Astrocyte (in vitro differentiated cells and primary cell): ENCODE measurements around the gene C19orf25. TPM values are rescaled to one million over a fixed set of nuclear protein-coding genes. Genes with fewer than 3 reads are reported as not detected.
A peak's percentile ranks its signal among the peaks of the same experiment; 100 is the strongest.

Experiments
- DNase-seq: peaks from one replicate; pipeline ENCODE4 v3.0.0-alpha.2; 2010; ENCODE audit warnings: low read depth
- FAIRE-seq: peaks from 2 replicates; lab custom pipeline; 2011; peaks lifted over from hg19 to GRCh38; lab: Jason Lieb, UNC
- H2AFZ ChIP-seq: 2 replicates; pipeline ENCODE4 v1.6.0; 2012; ENCODE audit warnings: low read depth, low read length, inconsistent platforms
- H3K27ac ChIP-seq: 2 replicates; pipeline ENCODE4 v1.5.1; 2011; ENCODE audit warnings: low read depth, low read length, inconsistent platforms
- H3K27me3 ChIP-seq: 2 replicates; pipeline ENCODE4 v1.6.0; 2011; ENCODE audit warnings: low read length, inconsistent platforms; ENCODE audit not compliant: insufficient read depth
- H3K36me3 ChIP-seq: 2 replicates; pipeline ENCODE4 v1.5.1; 2011; ENCODE audit warnings: low read length, inconsistent platforms; ENCODE audit not compliant: insufficient read depth
- H3K4me1 ChIP-seq: 2 replicates; pipeline ENCODE4 v1.5.1; 2011; ENCODE audit warnings: low read length, inconsistent platforms; ENCODE audit not compliant: insufficient read depth
- H3K4me2 ChIP-seq: 2 replicates; pipeline ENCODE4 v1.6.0; 2012; ENCODE audit warnings: low read length, inconsistent platforms
- H3K4me3 ChIP-seq: 2 replicates; pipeline ENCODE4 v1.5.1; 2011; ENCODE audit warnings: low read depth, mild to moderate bottlenecking, low read length, inconsistent platforms; ENCODE audit not compliant: insufficient read depth
- H3K79me2 ChIP-seq: 2 replicates; pipeline ENCODE4 v1.6.0; 2012; ENCODE audit warnings: mild to moderate bottlenecking, low read length, inconsistent platforms; ENCODE audit not compliant: insufficient read depth
- H3K9ac ChIP-seq: 2 replicates; pipeline ENCODE4 v1.6.0; 2012; ENCODE audit warnings: mild to moderate bottlenecking, low read length, inconsistent platforms
- H3K9me3 ChIP-seq: 2 replicates; pipeline ENCODE4 v1.5.1; 2012; ENCODE audit warnings: low read depth, mild to moderate bottlenecking, low read length, inconsistent platforms; ENCODE audit not compliant: insufficient read depth
- H4K20me1 ChIP-seq: 2 replicates; pipeline ENCODE4 v1.6.0; 2012; ENCODE audit warnings: low read length, inconsistent platforms; ENCODE audit not compliant: insufficient read depth
- H3K27ac Mint-ChIP-seq: one replicate; pipeline ENCODE4 v1.8.0; 2021; ENCODE audit warnings: mild to moderate bottlenecking, mixed read lengths; ENCODE audit not compliant: unreplicated experiment
- H3K27me3 Mint-ChIP-seq: one replicate; pipeline ENCODE4 v1.8.0; 2021; ENCODE audit warnings: low read depth, mixed read lengths; ENCODE audit not compliant: unreplicated experiment
- H3K36me3 Mint-ChIP-seq: one replicate; pipeline ENCODE4 v1.8.0; 2021; ENCODE audit warnings: low read depth, mixed read lengths; ENCODE audit not compliant: unreplicated experiment
- H3K4me1 Mint-ChIP-seq: one replicate; pipeline ENCODE4 v1.8.0; 2021; ENCODE audit warnings: low read depth, mixed read lengths; ENCODE audit not compliant: unreplicated experiment
- H3K4me3 Mint-ChIP-seq: one replicate; pipeline ENCODE4 v1.8.0; 2021; ENCODE audit warnings: mild to moderate bottlenecking, moderate library complexity, mixed read lengths; ENCODE audit not compliant: unreplicated experiment
- H3K9me3 Mint-ChIP-seq: one replicate; pipeline ENCODE4 v1.8.0; 2021; ENCODE audit warnings: mild to moderate bottlenecking, mixed read lengths; ENCODE audit not compliant: unreplicated experiment
- CTCF ChIP-seq: IDR thresholded peaks from 2 replicates; pipeline ENCODE4 v1.5.1; 2011; ENCODE audit warnings: low read depth, mild to moderate bottlenecking, inconsistent platforms, low read length, moderate library complexity; ENCODE audit not compliant: insufficient read depth
- EZH2 ChIP-seq: IDR thresholded peaks from 2 replicates; pipeline ENCODE4 v1.6.1; 2012; ENCODE audit warnings: mild to moderate bottlenecking, low read length, inconsistent platforms; ENCODE audit not compliant: insufficient read depth
- total RNA-seq: library from RNA; stranded (reverse); gene quantifications from 2 replicates; pipeline ENCODE4 v1.2.1, GENCODE V29; 2021

C19orf25 gene
- total RNA-seq, 1 donor from 2014 or later: 32.4 TPM

GRCh38 chr19:1451916-1452801 is 26.9 kb downstream of the C19orf25 start:
- H3K4me1 Mint-ChIP-seq: no peaks in the 10 kb centered on the region
- H3K9me3 ChIP-seq: no peaks in the 10 kb centered on the region

GRCh38 chr19:1450735-1451731 is 28.0 kb downstream of the C19orf25 start:
- Histone ChIP-seq H3K9ac (no peak overlapping the region), H3K4me1 (peaks cover 2% of the 10 kb centered on the region), H4K20me1 (peaks cover 42% of the 10 kb centered on the region), H3K9me3 (no peaks in the 10 kb centered on the region), H3K79me2 (no peaks in the 10 kb centered on the region), H3K4me3 (no peak overlapping the region), H3K27me3 (peaks cover 41% of the 10 kb centered on the region), H3K36me3 (no peaks in the 10 kb centered on the region), H3K4me2 (no peak overlapping the region), H3K27ac (no peak overlapping the region), H2AFZ (no peak overlapping the region)
- Mint-ChIP-seq H3K4me1 (no peaks in the 10 kb centered on the region), H3K27ac (peak overlapping the region; percentile 48), H3K4me3 (peak overlapping the region; percentile 78), H3K9me3 (no peaks in the 10 kb centered on the region), H3K27me3 (peaks cover 38% of the 10 kb centered on the region), H3K36me3 (peaks cover 8% of the 10 kb centered on the region)
- TF ChIP-seq EZH2: no peak
- no peak for TF ChIP-seq CTCF
- FAIRE-seq (no peak), DNase-seq (no peak)

More at GRCh38 chr19:1451916-1452801, 26.9 kb downstream of the C19orf25 start:
- Histone ChIP-seq H2AFZ (no peak overlapping the region), H3K27me3 (peaks cover 41% of the 10 kb centered on the region), H3K4me1 (no peaks in the 10 kb centered on the region), H3K4me3 (no peak overlapping the region), H3K9ac (no peak overlapping the region), H4K20me1 (peaks cover 40% of the 10 kb centered on the region), H3K4me2 (no peak overlapping the region), H3K27ac (no peak overlapping the region), H3K36me3 (no peaks in the 10 kb centered on the region), H3K79me2 (no peaks in the 10 kb centered on the region)
- TF ChIP-seq CTCF (no peak), EZH2 (peak; percentile 67)
- H3K9me3 Mint-ChIP-seq: no peaks in the 10 kb centered on the region
- peaks cover 37% of the 10 kb centered on the region for H3K27me3 Mint-ChIP-seq
- no peak overlapping the region for H3K27ac Mint-ChIP-seq
- H3K4me3 Mint-ChIP-seq: no peak overlapping the region
- peaks cover 8% of the 10 kb centered on the region for H3K36me3 Mint-ChIP-seq
- no peak for DNase-seq
- FAIRE-seq: no peak
